HG03103 (cell line): Measurements from ENCODE around the gene GH2.
A peak's percentile ranks its signal among the peaks of the same experiment; 100 is the strongest.
"Not testable (repeated sequence)": the region's sequence is repeated elsewhere in the genome, so short reads cannot be mapped to it uniquely, and the experiment has no call there.

ENCODE experiments used
- ATAC-seq: cut with Tn5 transposase; IDR thresholded peaks from one replicate; pipeline ENCODE4 v1.9.1; 2021; ENCODE audit warnings: low read depth; ENCODE audit not compliant: unreplicated experiment

Gene GH2

GRCh38 chr17:63874693-63875092 lies 7.1 kb downstream of the GH2 start:
- ATAC-seq: not testable (repeated sequence)

- not testable (repeated sequence) for ATAC-seq
Measured at GRCh38 chr17:63874061-63874626, 7.6 kb downstream of the GH2 start.

GRCh38 chr17:63873577-63873976 lies 8.2 kb downstream of the GH2 start, which contains the start of gene CSH2:
Gene CSH2 (minus strand): TSS chr17:63873677. CDS start chr17:63873614, 63 bp downstream.
- not testable (repeated sequence) for ATAC-seq

- not testable (repeated sequence) for ATAC-seq
Measured at GRCh38 chr17:63871646-63872365, 9.9 kb downstream of the GH2 start.

GRCh38 chr17:63870292-63870665 lies 11.5 kb downstream of the GH2 start:
- ATAC-seq: not testable (repeated sequence)

- ATAC-seq: not testable (repeated sequence)
Measured at GRCh38 chr17:63869491-63870291, 12.1 kb downstream of the GH2 start.

GRCh38 chr17:63866625-63867024 lies 15.1 kb downstream of the GH2 start:
- ATAC-seq: not testable (repeated sequence)

- no peak for ATAC-seq
Measured at GRCh38 chr17:63859257-63859656, 22.5 kb downstream of the GH2 start.

- ATAC-seq: not testable (repeated sequence)
Measured at GRCh38 chr17:63856425-63856824, 25.3 kb downstream of the GH2 start.

GRCh38 chr17:63855185-63855584 lies 26.6 kb downstream of the GH2 start:
- ATAC-seq: no peak

GRCh38 chr17:63854709-63855108 lies 27.0 kb downstream of the GH2 start:
- ATAC-seq: no peak

GRCh38 chr17:63853260-63853659 lies 28.5 kb downstream of the GH2 start:
- no peak for ATAC-seq

GRCh38 chr17:63850401-63850800 lies 31.3 kb downstream of the GH2 start:
- ATAC-seq: no peak

GRCh38 chr17:63848834-63849689 lies 32.7 kb downstream of the GH2 start:
- peak; percentile 87 for ATAC-seq

GRCh38 chr17:63847525-63848249 lies 34.1 kb downstream of the GH2 start:
- no peak for ATAC-seq

GRCh38 chr17:63845509-63845908 lies 36.2 kb downstream of the GH2 start:
- no peak for ATAC-seq

GRCh38 chr17:63843910-63844677 lies 37.6 kb downstream of the GH2 start:
- ATAC-seq: no peak

GRCh38 chr17:63843387-63843888 lies 38.3 kb downstream of the GH2 start:
- not testable (repeated sequence) for ATAC-seq
